Stomach smooth muscle (tissue), 2 donors: ENCODE measurements around the gene SPDEF.
A peak's percentile ranks its signal among the peaks of the same experiment; 100 is the strongest.

Experiments
- H3K27ac ChIP-seq: one replicate; pipeline ENCODE4 v1.7.0; 2013; ENCODE audit warnings: mild to moderate bottlenecking, low read length, inconsistent platforms
- H3K27me3 ChIP-seq, 2 donors: one replicate each; pipeline ENCODE4 v1.7.0; 2013; ENCODE audit warnings: low read length in 2 of 2; ENCODE audit not compliant: insufficient read depth in 2 of 2, control insufficient read depth in 1 of 2
- H3K36me3 ChIP-seq, 2 donors: one replicate each; pipeline ENCODE4 v1.7.0; 2013; ENCODE audit warnings: low read length in 2 of 2; ENCODE audit not compliant: control insufficient read depth in 2 of 2, insufficient read depth in 2 of 2
- H3K4me1 ChIP-seq: one replicate; pipeline ENCODE4 v1.7.0; 2013; ENCODE audit warnings: low read length; ENCODE audit not compliant: control insufficient read depth, insufficient read depth
- H3K4me3 ChIP-seq, 2 donors: one replicate each; pipeline ENCODE4 v1.7.0; 2013; ENCODE audit warnings: low read length in 2 of 2
- H3K9ac ChIP-seq, 2 donors: one replicate each; pipeline ENCODE4 v1.7.0; 2013; ENCODE audit warnings: low read length in 2 of 2, mild to moderate bottlenecking in 1 of 2
- H3K9me3 ChIP-seq, 2 donors: one replicate each; pipeline ENCODE4 v1.7.0; 2013; ENCODE audit warnings: low read length in 2 of 2; ENCODE audit not compliant: control insufficient read depth in 2 of 2
- donor health status: healthy.
- donor health status: Pancreatic carcinoma.

SPDEF gene

DNA sequence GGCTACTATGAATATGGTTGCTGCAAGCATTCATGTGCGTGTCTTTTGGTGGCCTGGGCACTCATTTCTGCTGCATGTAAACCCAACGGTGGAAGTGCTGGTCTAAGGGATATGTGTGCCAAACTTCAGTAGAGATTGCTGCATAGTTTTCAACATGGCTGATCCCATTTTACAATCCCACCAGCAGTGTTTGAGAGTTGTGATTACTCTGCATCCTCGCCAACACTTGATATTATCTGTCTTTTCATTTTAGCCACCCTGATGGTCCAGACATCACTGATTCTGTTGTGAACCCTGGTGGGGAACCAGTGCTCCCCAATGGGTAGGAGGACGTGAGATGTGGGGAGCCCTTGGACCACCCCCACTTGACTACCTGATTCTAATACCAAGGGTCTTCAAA is 62.8 kb downstream of the SPDEF start:
- Histone ChIP-seq H3K27ac (no peak overlapping the region), H3K4me3 (no peak overlapping the region), H3K27me3 (peaks cover 0 to 2% of the 10 kb centered on the region in 2 donors), H3K4me1 (no peaks in the 10 kb centered on the region), H3K36me3 (no peaks in the 10 kb centered on the region), H3K9ac (no peak overlapping the region), H3K9me3 (no peaks in the 10 kb centered on the region)

DNA sequence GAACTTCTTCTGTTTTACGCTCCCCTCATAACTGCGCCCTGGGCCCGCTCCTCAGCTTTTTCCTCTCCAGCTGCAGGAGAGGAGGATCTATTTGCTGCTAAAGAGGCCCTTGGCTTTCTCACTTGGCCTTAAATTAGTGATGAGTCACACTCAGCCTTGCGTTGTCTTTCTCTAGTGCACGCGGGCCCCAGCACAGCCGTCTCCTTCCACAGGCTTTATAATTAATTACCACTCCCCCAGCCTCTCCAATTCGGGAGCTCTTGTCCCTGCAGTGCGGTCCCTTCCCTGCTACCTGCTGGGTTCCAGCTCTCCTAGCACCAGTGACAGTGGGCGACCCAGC is 65.1 kb downstream of the SPDEF start:
- Histone ChIP-seq H3K36me3 (no peaks in the 10 kb centered on the region), H3K27me3 (no peaks in the 10 kb centered on the region), H3K9me3 (no peaks in the 10 kb centered on the region), H3K4me1 (no peaks in the 10 kb centered on the region), H3K9ac (no peak overlapping the region), H3K27ac (no peak overlapping the region), H3K4me3 (peak overlapping the region; percentile 22 to 38)

DNA sequence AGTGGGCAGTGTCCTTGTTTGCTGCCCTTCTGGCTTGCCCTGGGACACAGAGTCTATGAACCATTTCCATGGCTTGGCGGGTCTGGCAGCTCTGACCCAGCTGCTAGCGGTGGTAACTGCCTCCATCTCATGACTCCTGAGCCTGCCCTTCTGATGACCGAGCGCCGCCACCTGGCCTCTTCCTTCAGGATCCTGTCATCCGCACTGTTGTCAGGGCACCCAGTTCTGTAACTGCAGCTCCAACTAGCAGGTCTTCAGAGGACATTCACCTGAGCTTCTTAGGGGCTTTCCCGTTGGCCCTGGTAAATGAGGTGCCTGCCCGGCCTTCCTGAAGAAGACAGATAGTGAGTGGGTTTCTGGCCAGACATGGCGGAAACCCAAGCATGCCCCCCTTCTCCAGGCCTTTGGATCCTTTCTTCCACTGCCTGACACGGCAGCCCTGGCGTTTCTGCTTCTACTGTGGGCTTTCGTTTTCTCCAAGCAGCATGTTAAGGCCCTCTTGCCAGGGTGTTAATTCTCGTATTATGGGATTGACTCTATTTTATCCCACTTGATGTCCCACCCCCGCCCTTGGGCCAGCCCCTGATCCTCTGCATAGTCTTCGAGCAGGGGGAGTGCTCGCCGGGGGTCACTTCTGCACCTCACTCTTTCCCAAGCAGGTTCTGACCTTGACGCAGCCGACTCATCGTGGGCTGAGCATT is 65.6 kb downstream of the SPDEF start:
- Histone ChIP-seq H3K27me3 (no peaks in the 10 kb centered on the region), H3K4me1 (no peaks in the 10 kb centered on the region), H3K9me3 (no peaks in the 10 kb centered on the region), H3K36me3 (no peaks in the 10 kb centered on the region), H3K9ac (no peak overlapping the region), H3K27ac (no peak overlapping the region), H3K4me3 (peak overlapping the region; percentile 22 to 38)

DNA sequence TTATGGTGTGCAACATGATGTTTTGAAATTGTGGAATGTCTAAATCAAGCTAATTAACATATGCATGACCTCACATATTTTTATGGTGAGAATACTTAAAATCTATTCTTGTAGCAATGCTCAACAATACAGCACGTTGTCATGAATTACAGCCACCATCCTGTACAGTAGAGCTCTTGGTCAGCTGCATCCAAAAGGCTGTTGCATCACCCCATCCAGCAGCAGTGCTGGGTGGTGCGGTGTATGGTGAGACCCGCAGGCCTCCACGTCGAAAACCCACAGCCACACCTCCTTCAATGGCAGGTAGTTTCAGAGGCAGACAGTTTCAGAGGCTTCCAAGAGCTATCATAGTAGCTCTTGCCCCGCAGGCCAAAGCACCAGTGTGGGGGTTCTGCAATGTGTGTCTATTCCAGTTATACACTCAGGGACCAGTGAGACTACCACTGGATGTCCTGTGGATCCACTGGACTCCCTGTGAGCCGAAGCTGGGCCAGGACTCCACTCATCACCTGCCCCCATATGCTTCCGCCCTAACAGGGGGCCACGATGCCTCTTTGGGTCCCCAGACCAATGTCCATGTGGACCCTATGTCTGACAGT is 66.8 kb downstream of the SPDEF start:
- H3K9me3 ChIP-seq: no peaks in the 10 kb centered on the region
- H3K27me3 ChIP-seq: no peaks in the 10 kb centered on the region
- no peak overlapping the region for H3K9ac ChIP-seq
- no peaks in the 10 kb centered on the region for H3K36me3 ChIP-seq
- H3K4me3 ChIP-seq: no peak overlapping the region
- H3K4me1 ChIP-seq: no peaks in the 10 kb centered on the region
- H3K27ac ChIP-seq: no peak overlapping the region
